Body of pancreas (tissue), 4 donors: ENCODE data around the gene TRAM2. TPM values are rescaled to one million over a fixed set of nuclear protein-coding genes. Genes with fewer than 3 reads are reported as not detected.

Experiments used
- ATAC-seq: fragments of 150-250 bp; one replicate; pipeline ENCODE4 v1.9.1; 2016
- DNase-seq, 4 donors: peaks; one replicate each; pipeline ENCODE4 v3.0.0-alpha.2; 2019
- H3K27ac ChIP-seq, 4 donors: fragments of 200-600 bp; sonication (generic); 1 replicate in 3 of 4; 2 replicates in 1 of 4; pipeline versions ENCODE4 v1.5.1 to v1.6.1; 2016 to 2019; ENCODE audit warnings: mild to moderate bottlenecking in 1 of 4, mixed read lengths in 1 of 4, moderate library complexity in 1 of 4
- H3K27me3 ChIP-seq, 2 donors: fragments of 200-600 bp; sonication (generic); one replicate each; pipeline ENCODE4 v1.6.0; 2016; ENCODE audit warnings: mild to moderate bottlenecking in 1 of 2
- H3K36me3 ChIP-seq, 2 donors: fragments of 200-600 bp; sonication (generic); replicated peaks in 1 of 2; 2 replicates each; pipeline ENCODE4 v1.5.1; 2016; ENCODE audit warnings: low read depth in 2 of 2; ENCODE audit not compliant: insufficient read depth in 1 of 2
- H3K4me1 ChIP-seq: fragments of 200-600 bp; sonication (generic); one replicate; pipeline ENCODE4 v1.6.0; 2016
- H3K4me3 ChIP-seq, 2 donors: fragments of 200-600 bp; sonication (generic); 1 replicate in 1 of 2; 2 replicates in 1 of 2; pipeline ENCODE4 v1.5.1; 2016 to 2019
- H3K9me3 ChIP-seq, 3 donors: fragments of 200-600 bp; sonication (generic); 1 replicate in 2 of 3; 2 replicates in 1 of 3; pipeline ENCODE4 v1.5.1; 2016
- POLR2A ChIP-seq, 3 donors: fragments of 450-650 bp; IDR thresholded peaks; one replicate each; pipeline ENCODE4 v1.6.1; 2016; ENCODE audit warnings: antibody characterized with exemption in 3 of 3, mild to moderate bottlenecking in 2 of 3
- WGBS, 2 donors: methylation state at CpG; one replicate each; pipeline ENCODE4 v1.1.5; 2017; 5-methylcytosine and 5-hydroxymethylcytosine counted together
- intact Hi-C: fragments of 100-400 bp; cut with DNase I; formaldehyde crosslinking; loops from one replicate; pipeline ENCODE4 v1.15.1; 2023
- total RNA-seq, 2 donors: library from RNA; depleted of rRNA; stranded (reverse); fragments of >200 nt; gene quantifications; one replicate each; pipeline ENCODE4 v1.1.0, GENCODE V29; 2016
- TF ChIP-seq, protein P1 (sequence below), 7 experiments: fragments of 450-650 bp in 4 of 7; fragments of 200-600 bp in 3 of 7; sonication (generic) in 3 of 7; IDR thresholded peaks; one replicate each; pipeline ENCODE4 v1.5.1; 2016 to 2019; ENCODE audit warnings: antibody characterized with exemption in 7 of 7

The TRAM2 gene, protein sequence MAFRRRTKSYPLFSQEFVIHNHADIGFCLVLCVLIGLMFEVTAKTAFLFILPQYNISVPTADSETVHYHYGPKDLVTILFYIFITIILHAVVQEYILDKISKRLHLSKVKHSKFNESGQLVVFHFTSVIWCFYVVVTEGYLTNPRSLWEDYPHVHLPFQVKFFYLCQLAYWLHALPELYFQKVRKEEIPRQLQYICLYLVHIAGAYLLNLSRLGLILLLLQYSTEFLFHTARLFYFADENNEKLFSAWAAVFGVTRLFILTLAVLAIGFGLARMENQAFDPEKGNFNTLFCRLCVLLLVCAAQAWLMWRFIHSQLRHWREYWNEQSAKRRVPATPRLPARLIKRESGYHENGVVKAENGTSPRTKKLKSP
- 1 to 10 TPM; 6.7 to 7.9 TPM for total RNA-seq

DNA sequence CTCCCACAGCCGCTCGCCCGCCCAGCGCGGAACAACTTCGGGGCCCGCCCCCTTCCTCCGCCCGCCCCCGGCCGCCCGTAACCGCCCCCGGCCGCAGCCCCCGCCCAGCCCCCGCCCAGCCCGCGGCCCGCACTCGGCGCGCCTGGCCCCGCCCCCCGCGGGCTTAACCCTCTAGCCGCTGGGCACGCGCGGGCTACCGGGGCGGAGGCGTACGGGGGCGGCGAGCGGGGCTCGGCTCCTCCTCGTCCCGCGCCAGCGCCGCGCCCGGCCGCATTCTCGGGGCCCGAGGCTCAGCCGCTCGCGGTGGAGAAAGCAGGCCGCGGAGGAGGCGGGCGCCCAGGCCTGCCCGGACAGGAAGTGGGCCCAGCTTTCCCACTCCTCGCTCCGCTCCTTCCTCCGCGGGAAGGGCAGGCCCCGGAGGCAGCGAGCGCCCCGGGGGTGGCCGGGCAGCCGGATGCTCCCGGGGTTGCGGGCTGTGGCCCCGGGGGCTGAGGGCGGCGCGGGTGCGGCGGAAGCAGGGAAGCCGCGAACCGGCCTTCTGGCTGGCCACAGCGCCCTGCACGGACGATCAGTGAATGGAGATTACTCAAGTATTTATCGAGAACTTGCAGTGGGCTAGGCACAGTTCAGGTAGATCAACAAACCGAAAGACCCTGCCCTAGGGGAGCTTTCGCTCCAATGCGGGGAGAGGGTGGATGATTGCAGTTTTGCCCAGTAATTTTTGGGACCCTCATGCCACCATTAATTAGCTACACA lies at the start of gene TRAM2:
TRAM2 (minus strand) TSS at position 39 of the 756 bp plus-strand sequence. CDS start 145 bp downstream, outside the sequence.
- TF ChIP-seq, protein P1, sequence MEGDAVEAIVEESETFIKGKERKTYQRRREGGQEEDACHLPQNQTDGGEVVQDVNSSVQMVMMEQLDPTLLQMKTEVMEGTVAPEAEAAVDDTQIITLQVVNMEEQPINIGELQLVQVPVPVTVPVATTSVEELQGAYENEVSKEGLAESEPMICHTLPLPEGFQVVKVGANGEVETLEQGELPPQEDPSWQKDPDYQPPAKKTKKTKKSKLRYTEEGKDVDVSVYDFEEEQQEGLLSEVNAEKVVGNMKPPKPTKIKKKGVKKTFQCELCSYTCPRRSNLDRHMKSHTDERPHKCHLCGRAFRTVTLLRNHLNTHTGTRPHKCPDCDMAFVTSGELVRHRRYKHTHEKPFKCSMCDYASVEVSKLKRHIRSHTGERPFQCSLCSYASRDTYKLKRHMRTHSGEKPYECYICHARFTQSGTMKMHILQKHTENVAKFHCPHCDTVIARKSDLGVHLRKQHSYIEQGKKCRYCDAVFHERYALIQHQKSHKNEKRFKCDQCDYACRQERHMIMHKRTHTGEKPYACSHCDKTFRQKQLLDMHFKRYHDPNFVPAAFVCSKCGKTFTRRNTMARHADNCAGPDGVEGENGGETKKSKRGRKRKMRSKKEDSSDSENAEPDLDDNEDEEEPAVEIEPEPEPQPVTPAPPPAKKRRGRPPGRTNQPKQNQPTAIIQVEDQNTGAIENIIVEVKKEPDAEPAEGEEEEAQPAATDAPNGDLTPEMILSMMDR (IDR thresholded peaks at IDR 0.05): peak in 2 of 7 experiments; percentile 15 to 18
- peak; percentile 68 to 76 (median 73) for TF ChIP-seq POLR2A (IDR thresholded peaks at IDR 0.05)
- peak within 1 kb of the TSS; percentile 58 to 68 for H3K4me3 ChIP-seq
- WGBS, 2 donors: 0% methylated on average over 5 to 47 of the region's 84 CpGs
- ATAC-seq: peak; percentile 89
- peak; percentile 84 to 90 (median 84) for DNase-seq
- intact Hi-C loops: loop anchor here (10.0 kb wide), 1 partner anchor 78 kb away; no protein-coding TSS in a partner anchor
- H3K9me3 ChIP-seq: no peaks in the 10 kb centered on the region
- H3K36me3 ChIP-seq: no peaks in the 10 kb centered on the region
- H3K27me3 ChIP-seq: no peaks in the 10 kb centered on the region
- peak within 1 kb of the TSS; percentile 93 to 98 (median 98) for H3K27ac ChIP-seq
- peaks cover 47% of the 10 kb centered on the region for H3K4me1 ChIP-seq

DNA sequence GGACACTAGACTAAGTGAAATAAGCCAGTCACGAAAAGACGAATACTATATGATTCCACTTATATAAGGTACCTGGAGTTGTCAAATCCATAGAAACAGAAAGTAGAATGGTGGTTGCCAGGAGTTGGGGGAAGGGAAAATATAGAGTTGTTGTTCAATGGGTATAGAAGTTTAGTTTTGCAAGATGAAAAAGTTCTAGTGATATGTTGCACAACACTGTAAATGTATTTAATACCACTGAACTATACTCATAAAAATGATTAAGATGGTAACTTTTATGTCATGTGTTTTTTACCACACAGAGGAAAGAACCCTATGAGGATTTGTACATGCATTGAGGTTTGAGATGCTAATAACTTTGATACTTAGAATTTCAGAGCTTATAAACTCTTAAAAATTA lies 46.0 kb upstream of the TRAM2 start:
- Histone ChIP-seq H3K4me1 (no peaks in the 10 kb centered on the region), H3K36me3 (no peaks in the 10 kb centered on the region), H3K9me3 (no peaks in the 10 kb centered on the region), H3K27me3 (no peaks in the 10 kb centered on the region), H3K27ac (no peak overlapping the region), H3K4me3 (no peak overlapping the region)
- intact Hi-C loops: no loop called here
- DNase-seq (no peak), ATAC-seq (no peak)
- 89 to 93% methylated on average over 2 of the region's 2 CpGs for WGBS, 2 donors
- TF ChIP-seq, protein P1 (IDR thresholded peaks at IDR 0.05): no peak
- no peak for TF ChIP-seq POLR2A (IDR thresholded peaks at IDR 0.05)

DNA sequence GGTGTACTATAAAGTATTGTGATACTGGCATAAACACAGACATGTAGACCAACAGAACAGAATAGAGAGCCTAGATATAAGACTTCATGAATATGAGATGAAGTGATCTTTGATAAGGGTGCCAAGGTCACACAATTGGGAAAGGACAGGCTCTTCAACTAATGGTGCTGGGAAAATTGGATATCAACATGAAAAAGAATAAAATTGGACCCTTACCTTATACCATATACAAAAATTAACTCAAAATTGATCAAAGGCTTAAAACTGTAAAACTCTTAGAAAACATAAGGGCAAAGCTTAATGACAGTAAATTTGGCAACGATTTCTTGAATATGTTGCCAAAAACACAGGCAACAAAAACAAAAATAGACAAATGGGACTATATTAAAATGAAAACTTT lies 44.8 kb upstream of the TRAM2 start:
- Histone ChIP-seq H3K27ac (no peak overlapping the region), H3K4me1 (no peaks in the 10 kb centered on the region), H3K36me3 (no peaks in the 10 kb centered on the region), H3K9me3 (no peaks in the 10 kb centered on the region), H3K4me3 (no peak overlapping the region), H3K27me3 (no peaks in the 10 kb centered on the region)
- ATAC-seq: no peak
- 29 to 47% methylated on average over 1 of the region's 1 CpG for WGBS, 2 donors
- no peak for DNase-seq
- no peak for TF ChIP-seq POLR2A (IDR thresholded peaks at IDR 0.05)
- TF ChIP-seq, protein P1 (IDR thresholded peaks at IDR 0.05): no peak
- intact Hi-C loops: no loop called here

DNA sequence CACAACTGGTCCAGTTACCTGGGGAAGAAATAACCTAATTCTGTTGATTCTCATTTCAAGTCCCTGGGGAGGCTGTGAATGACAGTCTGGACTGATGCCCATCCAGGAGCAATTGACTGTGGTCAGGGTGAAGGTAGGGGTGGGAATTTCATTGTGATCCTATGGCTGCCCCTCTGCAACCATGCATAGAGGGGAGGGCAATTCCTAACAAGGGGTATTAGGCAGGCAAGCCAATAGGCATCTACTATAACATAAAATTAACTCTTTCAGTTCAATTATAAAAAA lies 44.0 kb upstream of the TRAM2 start:
- intact Hi-C loops: no loop called here
- H3K27ac ChIP-seq: no peak overlapping the region
- H3K4me3 ChIP-seq: no peak overlapping the region
- ATAC-seq (no peak), DNase-seq (no peak)
- no peak for TF ChIP-seq POLR2A (IDR thresholded peaks at IDR 0.05)
- TF ChIP-seq, protein P1 (IDR thresholded peaks at IDR 0.05): no peak
- no peaks in the 10 kb centered on the region for H3K27me3 ChIP-seq
- H3K4me1 ChIP-seq: no peaks in the 10 kb centered on the region
- H3K36me3 ChIP-seq: no peaks in the 10 kb centered on the region
- no peaks in the 10 kb centered on the region for H3K9me3 ChIP-seq
